GM19372 (cell line): ENCODE results near the gene COMMD8.
A peak's percentile ranks its signal among the peaks of the same experiment; 100 is the strongest.
"Not testable (repeated sequence)": the region's sequence is repeated elsewhere in the genome, so short reads cannot be mapped to it uniquely, and the experiment has no call there.

Experiments used
- ATAC-seq: cut with Tn5 transposase; IDR thresholded peaks from one replicate; pipeline ENCODE4 v1.9.1; 2021; ENCODE audit warnings: mild to moderate bottlenecking, low read depth, moderate library complexity; ENCODE audit not compliant: unreplicated experiment

COMMD8 gene

GRCh38 chr4:47463235-47463956 lies at the start of gene COMMD8:
TSS of gene COMMD8 (minus strand) at chr4:47463702. CDS start at chr4:47463651, 51 bp downstream.
- ATAC-seq = peak; percentile 88

GRCh38 chr4:47510506-47511143 lies 47.1 kb upstream of the COMMD8 start:
- peak; percentile 96 for ATAC-seq

- no peak for ATAC-seq
These were observed 42.2 kb upstream of the COMMD8 start for GRCh38 chr4:47505666-47506065.

- ATAC-seq = no peak
These were observed 41.6 kb upstream of the COMMD8 start for GRCh38 chr4:47505147-47505546.

- ATAC-seq = peak; percentile 62
These were observed 37.3 kb upstream of the COMMD8 start for GRCh38 chr4:47500776-47501175.

GRCh38 chr4:47499700-47500099 lies 36.2 kb upstream of the COMMD8 start:
- ATAC-seq = peak; percentile 33

- ATAC-seq = no peak
These were observed 35.4 kb upstream of the COMMD8 start for GRCh38 chr4:47498899-47499298.

- no peak for ATAC-seq
These were observed 30.6 kb upstream of the COMMD8 start for GRCh38 chr4:47494124-47494430.

GRCh38 chr4:47493238-47494123 lies 30.0 kb upstream of the COMMD8 start:
- ATAC-seq = peak; percentile 34

GRCh38 chr4:47490550-47490949 lies 27.0 kb upstream of the COMMD8 start:
- ATAC-seq = peak; percentile 60

- ATAC-seq = no peak
These were observed 25.2 kb upstream of the COMMD8 start for GRCh38 chr4:47488706-47489105.

- not testable (repeated sequence) for ATAC-seq
These were observed 23.2 kb upstream of the COMMD8 start for GRCh38 chr4:47486727-47487126.

- ATAC-seq = no peak
These were observed 22.8 kb upstream of the COMMD8 start for GRCh38 chr4:47486231-47486673.

GRCh38 chr4:47485768-47486167 lies 22.3 kb upstream of the COMMD8 start:
- no peak for ATAC-seq

GRCh38 chr4:47485047-47485692 lies 21.7 kb upstream of the COMMD8 start, which contains the start of gene ATP10D:
TSS of gene ATP10D (plus strand) at chr4:47485275. CDS start at chr4:47512541, 27,266 bp downstream.
- ATAC-seq = peak; percentile 96

- no peak for ATAC-seq
These were observed 20.7 kb upstream of the COMMD8 start for GRCh38 chr4:47484168-47484567.

- no peak for ATAC-seq
These were observed 20.2 kb upstream of the COMMD8 start for GRCh38 chr4:47483745-47484144.

GRCh38 chr4:47482326-47482725 lies 18.8 kb upstream of the COMMD8 start:
- ATAC-seq = no peak

- ATAC-seq = no peak
These were observed 15.3 kb upstream of the COMMD8 start for GRCh38 chr4:47478804-47479203.

- ATAC-seq = no peak
These were observed 11.9 kb upstream of the COMMD8 start for GRCh38 chr4:47475411-47475810.

GRCh38 chr4:47474799-47475198 lies 11.3 kb upstream of the COMMD8 start:
- no peak for ATAC-seq
